ENCODE data around the gene HBA1.
A peak's percentile ranks its signal among the peaks of the same experiment; 100 is the strongest.
"Not testable (repeated sequence)": the region's sequence is repeated elsewhere in the genome, so short reads cannot be mapped to it uniquely, and the experiment has no call there.

Gene HBA1

DNA sequence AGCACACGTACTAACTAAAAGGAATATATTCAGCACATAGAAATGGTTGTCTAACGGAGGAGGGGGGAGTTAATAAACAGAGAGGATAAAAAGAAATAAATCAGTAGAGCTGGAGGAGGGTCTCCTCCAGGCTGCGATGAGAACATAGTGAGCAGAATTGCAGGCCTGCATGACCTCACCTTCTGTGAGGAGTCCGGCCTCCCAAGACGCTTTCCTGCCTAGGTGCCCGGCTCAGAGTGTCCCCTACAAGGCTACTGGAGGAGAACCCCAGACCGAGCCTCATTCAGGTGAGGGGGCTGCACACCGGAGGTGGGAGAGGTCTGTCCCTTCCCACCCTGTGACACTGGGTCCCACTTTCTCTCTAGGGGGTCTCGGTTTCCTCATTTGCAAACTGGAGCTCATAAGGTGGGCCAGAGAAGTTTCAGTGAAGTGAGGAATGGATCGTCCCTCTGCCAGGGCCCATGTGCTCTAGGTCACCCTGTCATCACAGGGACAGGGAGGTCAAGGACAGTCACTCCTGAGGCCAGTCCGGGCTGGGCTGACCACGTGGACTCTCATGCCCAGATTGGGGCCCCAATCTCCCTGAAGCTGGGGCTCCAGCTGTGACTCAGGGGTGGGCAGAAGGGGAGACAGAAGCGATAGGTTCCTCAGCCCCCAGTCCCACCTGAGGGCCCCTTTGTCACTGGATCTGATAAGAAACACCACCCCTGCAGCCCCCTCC is 14.0 kb upstream of the HBA1 start:
- no peak overlapping the region for H3K4me3 ChIP-seq (ENCODE audit: low read length)
- TF ChIP-seq, protein P1, sequence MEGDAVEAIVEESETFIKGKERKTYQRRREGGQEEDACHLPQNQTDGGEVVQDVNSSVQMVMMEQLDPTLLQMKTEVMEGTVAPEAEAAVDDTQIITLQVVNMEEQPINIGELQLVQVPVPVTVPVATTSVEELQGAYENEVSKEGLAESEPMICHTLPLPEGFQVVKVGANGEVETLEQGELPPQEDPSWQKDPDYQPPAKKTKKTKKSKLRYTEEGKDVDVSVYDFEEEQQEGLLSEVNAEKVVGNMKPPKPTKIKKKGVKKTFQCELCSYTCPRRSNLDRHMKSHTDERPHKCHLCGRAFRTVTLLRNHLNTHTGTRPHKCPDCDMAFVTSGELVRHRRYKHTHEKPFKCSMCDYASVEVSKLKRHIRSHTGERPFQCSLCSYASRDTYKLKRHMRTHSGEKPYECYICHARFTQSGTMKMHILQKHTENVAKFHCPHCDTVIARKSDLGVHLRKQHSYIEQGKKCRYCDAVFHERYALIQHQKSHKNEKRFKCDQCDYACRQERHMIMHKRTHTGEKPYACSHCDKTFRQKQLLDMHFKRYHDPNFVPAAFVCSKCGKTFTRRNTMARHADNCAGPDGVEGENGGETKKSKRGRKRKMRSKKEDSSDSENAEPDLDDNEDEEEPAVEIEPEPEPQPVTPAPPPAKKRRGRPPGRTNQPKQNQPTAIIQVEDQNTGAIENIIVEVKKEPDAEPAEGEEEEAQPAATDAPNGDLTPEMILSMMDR (conservative IDR thresholded peaks at IDR 0.05; ENCODE audit: low read depth, low read length): no peak
- no peak for DNase-seq (ENCODE audit: low read depth)

DNA sequence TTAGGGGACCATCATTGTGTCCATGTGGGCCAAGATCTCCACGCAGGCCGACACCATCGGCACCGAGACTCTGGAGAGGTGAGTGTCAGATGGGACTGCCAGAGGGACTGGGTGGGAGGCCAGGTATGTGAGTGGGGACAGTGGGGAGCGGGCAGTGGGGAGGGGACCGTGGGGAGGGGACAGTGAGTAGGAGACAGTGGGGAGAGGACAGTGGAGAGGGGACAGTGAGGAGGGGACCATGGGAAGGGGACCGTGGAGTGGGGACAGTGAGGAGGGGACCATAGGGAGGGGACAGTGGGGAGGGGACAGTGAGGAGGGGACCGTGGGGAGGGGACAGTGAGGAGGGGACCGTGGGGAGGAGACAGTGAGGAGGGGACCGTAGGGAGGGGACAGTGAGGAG is 13.3 kb upstream of the HBA1 start:
- not testable (repeated sequence) for DNase-seq (ENCODE audit: low read depth); H3K4me3 ChIP-seq (ENCODE audit: low read length)

DNA sequence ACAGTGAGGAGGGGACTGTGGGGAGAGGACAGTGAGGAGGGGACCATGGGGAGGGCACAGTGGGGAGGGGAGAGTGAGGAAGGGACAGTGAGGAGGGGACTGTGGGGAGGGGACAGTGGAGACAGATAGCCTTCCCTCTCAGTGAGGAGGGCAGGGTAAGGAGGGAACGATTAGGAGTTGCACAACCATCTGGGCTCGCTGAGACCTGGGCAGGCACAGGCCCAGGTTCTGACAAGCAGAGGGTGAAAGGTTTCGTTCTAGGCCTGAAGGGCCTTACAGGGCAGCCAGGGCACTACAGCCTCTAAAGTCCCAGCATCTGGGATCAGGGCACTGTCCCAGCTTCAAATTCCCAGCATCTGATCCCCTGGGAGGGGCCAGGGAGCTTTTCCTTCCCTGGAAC is 12.8 kb upstream of the HBA1 start:
- H3K4me3 ChIP-seq (ENCODE audit: low read length): not testable (repeated sequence)

DNA sequence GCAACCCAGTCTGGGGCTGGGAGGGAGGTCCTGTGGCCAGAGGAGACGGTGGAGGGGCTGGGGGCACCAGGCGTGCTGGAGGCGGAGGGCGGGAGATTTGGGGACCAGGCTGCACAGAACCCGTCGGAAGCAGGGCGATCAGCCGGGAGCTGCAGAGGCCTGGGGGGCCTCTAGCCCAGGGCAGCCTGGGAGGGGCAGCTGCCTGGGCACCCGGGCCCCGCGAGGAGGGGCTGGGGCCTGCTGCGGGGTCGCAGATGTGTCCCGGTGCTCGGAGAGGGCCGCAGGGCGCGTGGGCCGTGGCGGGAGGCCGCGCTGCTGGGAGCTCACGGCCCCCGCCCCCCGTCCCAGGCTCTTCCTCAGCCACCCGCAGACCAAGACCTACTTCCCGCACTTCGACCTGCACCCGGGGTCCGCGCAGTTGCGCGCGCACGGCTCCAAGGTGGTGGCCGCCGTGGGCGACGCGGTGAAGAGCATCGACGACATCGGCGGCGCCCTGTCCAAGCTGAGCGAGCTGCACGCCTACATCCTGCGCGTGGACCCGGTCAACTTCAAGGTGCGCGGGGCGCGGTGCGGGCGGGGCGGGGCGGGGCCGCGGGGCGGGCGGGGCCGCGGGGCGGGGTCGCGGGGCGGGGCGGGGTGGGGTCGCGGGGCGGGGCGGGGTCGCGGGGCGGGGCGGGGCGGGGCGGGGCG is 12.2 kb upstream of the HBA1 start:
- not testable (repeated sequence) for DNase-seq (ENCODE audit: low read depth); H3K4me3 ChIP-seq (ENCODE audit: low read length)

More for the DNA sequence above, 12.8 kb upstream of the HBA1 start:
- DNase-seq (ENCODE audit: low read depth): not testable (repeated sequence)

DNA sequence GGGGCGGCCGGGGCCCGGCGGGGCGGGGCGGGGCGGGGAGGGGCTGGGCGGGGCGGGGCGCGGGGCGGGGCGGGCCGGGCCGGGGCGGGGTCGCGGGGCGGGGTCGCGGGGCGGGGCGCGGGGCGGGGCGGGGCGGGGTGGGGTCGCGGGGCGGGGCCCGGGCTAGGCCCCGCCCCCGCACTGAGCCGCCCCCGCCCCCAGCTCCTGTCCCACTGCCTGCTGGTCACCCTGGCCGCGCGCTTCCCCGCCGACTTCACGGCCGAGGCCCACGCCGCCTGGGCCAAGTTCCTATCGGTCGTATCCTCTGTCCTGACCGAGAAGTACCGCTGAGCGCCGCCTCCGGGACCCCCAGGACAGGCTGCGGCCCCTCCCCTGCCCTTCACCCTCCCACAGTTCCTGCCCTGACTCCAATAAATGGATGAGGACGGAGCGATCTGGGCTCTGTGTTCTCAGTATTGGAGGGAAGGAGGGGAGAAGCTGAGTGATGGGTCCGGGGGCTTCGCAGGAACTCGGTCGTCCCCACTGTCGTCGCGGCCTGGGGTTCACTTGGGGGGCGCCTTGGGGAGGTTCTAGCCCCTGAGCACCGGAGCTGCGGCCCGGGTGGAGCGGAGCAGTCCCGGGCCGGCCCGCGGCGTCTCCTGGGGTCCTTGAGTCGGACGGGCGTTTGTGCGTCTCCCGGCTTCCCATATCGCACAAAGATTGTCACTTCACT is 11.5 kb upstream of the HBA1 start:
- no peak for DNase-seq (ENCODE audit: low read depth)
- TF ChIP-seq, protein P1 (conservative IDR thresholded peaks at IDR 0.05; ENCODE audit: low read depth, low read length): no peak
- H3K4me3 ChIP-seq (ENCODE audit: low read length): peak overlapping the region; percentile 18

DNA sequence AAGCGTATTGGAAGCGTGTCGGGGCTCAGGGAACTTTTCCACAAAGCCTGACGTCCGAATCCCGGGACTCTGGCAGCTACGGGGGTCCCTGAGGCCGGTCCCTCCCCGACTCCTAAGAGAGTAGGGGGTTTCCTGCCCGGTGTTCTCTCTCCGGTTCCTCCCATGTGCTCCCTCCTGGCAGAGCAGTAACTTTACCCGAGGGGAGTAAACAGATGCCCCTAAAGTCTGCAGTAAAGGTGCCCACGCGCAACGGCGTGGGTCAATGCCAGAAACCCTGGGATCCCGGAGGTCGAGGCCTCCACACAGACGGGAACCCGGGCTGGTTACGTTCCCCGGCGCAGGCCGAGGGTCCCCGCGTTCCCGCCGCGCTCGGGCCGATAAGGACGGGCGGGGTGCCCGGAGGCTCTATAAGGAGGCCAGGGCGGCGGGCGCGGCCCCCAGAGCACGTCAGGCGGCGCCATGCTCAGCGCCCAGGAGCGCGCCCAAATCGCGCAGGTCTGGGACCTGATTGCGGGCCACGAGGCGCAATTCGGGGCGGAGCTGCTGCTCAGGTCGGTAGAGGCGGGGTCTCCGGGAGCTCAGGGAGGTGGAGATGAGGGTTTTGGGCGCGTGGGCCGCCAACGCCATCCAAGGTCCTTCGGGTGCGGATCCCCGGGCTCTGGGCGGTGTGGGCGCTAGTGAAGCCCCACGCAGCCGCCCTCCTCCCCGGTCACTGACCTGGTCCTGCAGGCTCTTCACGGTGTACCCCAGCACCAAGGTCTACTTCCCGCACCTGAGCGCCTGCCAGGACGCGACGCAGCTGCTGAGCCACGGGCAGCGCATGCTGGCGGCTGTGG is 10.7 kb upstream of the HBA1 start, which contains the start of gene HBM:
TSS of gene HBM (plus strand) at position 440 of the 836 bp plus-strand sequence. CDS start at position 460, 20 bp downstream.
- peak within 1 kb of the TSS; percentile 18 for H3K4me3 ChIP-seq (ENCODE audit: low read length)
- no peak for DNase-seq (ENCODE audit: low read depth)
- TF ChIP-seq, protein P1 (conservative IDR thresholded peaks at IDR 0.05; ENCODE audit: low read depth, low read length): no peak

DNA sequence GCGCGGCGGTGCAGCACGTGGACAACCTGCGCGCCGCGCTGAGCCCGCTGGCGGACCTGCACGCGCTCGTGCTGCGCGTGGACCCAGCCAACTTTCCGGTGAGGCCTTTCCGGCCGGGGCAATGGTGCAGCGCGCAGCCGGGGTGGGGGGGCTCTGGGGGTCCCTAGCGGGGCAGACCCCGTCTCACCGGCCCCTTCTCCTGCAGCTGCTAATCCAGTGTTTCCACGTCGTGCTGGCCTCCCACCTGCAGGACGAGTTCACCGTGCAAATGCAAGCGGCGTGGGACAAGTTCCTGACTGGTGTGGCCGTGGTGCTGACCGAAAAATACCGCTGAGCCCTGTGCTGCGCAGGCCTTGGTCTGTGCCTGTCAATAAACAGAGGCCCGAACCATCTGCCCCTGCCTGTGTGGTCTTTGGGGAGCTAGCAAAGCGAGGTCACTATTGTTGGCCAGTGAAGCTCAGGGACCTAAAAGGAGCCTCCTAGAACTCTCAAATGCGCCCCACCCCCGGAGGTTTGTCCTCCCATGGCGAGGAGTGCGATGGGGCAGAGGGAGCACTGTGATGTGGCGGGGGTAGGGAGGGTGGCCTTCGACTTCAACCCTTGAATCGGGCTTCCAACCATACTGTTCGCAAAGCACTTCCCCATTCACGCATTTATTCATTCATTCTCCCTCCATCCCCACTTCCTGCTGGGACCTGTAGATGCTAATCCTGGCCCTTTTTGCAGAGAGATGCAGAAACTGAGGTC is 9.9 kb upstream of the HBA1 start:
- H3K4me3 ChIP-seq (ENCODE audit: low read length): no peak overlapping the region
- no peak for DNase-seq (ENCODE audit: low read depth)
- TF ChIP-seq, protein P1 (conservative IDR thresholded peaks at IDR 0.05; ENCODE audit: low read depth, low read length): no peak

All from retinal pigment epithelial cell (primary cell).